NB4 (cell line): ENCODE measurements around the gene HYAL1.
"Not testable (repeated sequence)": the region's sequence is repeated elsewhere in the genome, so short reads cannot be mapped to it uniquely, and the experiment has no call there.

Source experiments
- DNase-seq: peaks from one replicate; pipeline ENCODE4 v3.0.0; 2010; ENCODE audit warnings: low read depth
- H3K4me3 ChIP-seq: one replicate; pipeline ENCODE4 v1.5.1; 2011; ENCODE audit warnings: mild to moderate bottlenecking, low read depth, low read length, moderate library complexity
- CTCF ChIP-seq: IDR thresholded peaks from one replicate; pipeline ENCODE4 v1.5.1; 2012; ENCODE audit warnings: low read depth, low read length
- MAX ChIP-seq: IDR thresholded peaks from 2 replicates; pipeline ENCODE4 v1.6.1; 2011; ENCODE audit warnings: low read depth, low read length
- MYC ChIP-seq: IDR thresholded peaks from 2 replicates; pipeline ENCODE4 v1.6.1; 2011; ENCODE audit warnings: low read depth, low read length
- POLR2A ChIP-seq: IDR thresholded peaks from 2 replicates; pipeline ENCODE4 v1.6.1; 2011; ENCODE audit warnings: mild to moderate bottlenecking; ENCODE audit not compliant: insufficient read length; ENCODE audit errors: extremely low read depth

HYAL1 gene

GRCh38 chr3:50314342-50314741 is 11.0 kb upstream of the HYAL1 start:
- DNase-seq: no peak
- no peak overlapping the region for H3K4me3 ChIP-seq
- TF ChIP-seq CTCF (no peak), MYC (no peak), POLR2A (no peak), MAX (no peak)

- not testable (repeated sequence) for H3K4me3 ChIP-seq, DNase-seq
Measured at GRCh38 chr3:50312041-50312440, 8.7 kb upstream of the HYAL1 start.

- no peak overlapping the region for H3K4me3 ChIP-seq
- no peak for DNase-seq
- no peak for TF ChIP-seq MYC
- no peak for TF ChIP-seq CTCF
- TF ChIP-seq MAX: no peak
- TF ChIP-seq POLR2A: no peak
Measured at GRCh38 chr3:50304601-50305000, 1.2 kb upstream of the HYAL1 start.

- H3K4me3 ChIP-seq: no peak overlapping the region
- DNase-seq: no peak
- TF ChIP-seq CTCF: no peak
- TF ChIP-seq MAX: no peak
- TF ChIP-seq MYC: no peak
- no peak for TF ChIP-seq POLR2A
Measured at GRCh38 chr3:50302095-50303012, 1.0 kb downstream of the HYAL1 start.

GRCh38 chr3:50300681-50301254 is 2.6 kb downstream of the HYAL1 start:
- TF ChIP-seq MYC: no peak
- DNase-seq: no peak
- no peak overlapping the region for H3K4me3 ChIP-seq

GRCh38 chr3:50299929-50300680 is 3.3 kb downstream of the HYAL1 start:
- TF ChIP-seq MAX: peak; percentile 93
- TF ChIP-seq CTCF: no peak
- peak; percentile 28 for TF ChIP-seq POLR2A
- peak; percentile 84 for TF ChIP-seq MYC
- DNase-seq: peak; percentile 79
- H3K4me3 ChIP-seq: peak overlapping the region; percentile 72
